ENCODE measurements around the gene ST3GAL3. TPM values are rescaled to one million over a fixed set of nuclear protein-coding genes. Genes with fewer than 3 reads are reported as not detected.

The ST3GAL3 gene
- total RNA-seq, 1 experiment from 2014 or later = 26.8 TPM

DNA sequence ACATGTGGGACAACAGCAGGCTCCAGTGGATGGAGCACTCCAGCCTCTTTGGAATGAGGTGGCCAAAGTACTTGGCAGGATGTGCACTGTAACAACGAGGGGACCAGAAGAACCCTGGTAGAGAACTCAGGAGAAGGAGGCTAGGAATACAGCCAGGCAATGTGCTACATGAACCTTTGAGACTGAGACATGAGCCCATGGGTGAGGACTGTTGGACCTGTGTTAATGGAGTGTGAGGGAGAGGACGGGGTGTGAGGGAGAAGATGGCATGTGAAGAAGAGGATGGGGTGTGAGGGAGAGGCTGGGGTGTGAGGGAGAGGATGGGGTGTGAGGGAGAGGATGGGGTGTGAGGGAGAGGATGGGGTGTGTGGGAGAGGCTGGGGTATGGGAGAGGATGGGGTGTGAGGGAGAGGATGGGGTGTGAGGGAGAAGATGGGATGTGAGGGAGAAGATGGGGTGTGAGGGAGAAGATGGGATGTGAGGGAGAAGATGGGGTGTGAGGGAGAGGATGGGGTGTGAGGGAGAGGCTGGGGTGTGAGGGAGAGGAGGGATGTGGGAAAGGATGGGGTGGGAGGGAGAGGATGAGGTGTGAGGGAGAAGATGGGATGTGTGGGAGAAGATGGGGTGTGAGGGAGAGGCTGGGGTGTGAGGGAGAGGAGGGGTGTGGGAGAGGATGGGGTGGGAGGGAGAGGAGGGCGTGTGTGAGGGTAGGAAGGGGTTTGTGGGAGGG, 164.0 kb downstream of the ST3GAL3 start:
- no peak overlapping the region for H3K4me3 ChIP-seq (ENCODE audit: low read depth, low read length, poor library complexity, severe bottlenecking)
- no peaks in the 10 kb centered on the region for H3K9me3 ChIP-seq (ENCODE audit: low read depth, low read length, poor library complexity, severe bottlenecking)
- no peaks in the 10 kb centered on the region for H3K36me3 ChIP-seq (ENCODE audit: insufficient read depth, low read length, poor library complexity, severe bottlenecking)
- DNase-seq (ENCODE audit: low spot score) = no peak
- intact Hi-C loops (cut with micrococcal nuclease; ENCODE audit: unreplicated experiment) = no loop called here
- POLR2A ChIA-PET (ENCODE audit: low non-redundant PET) = no interaction called here
- peaks cover 29% of the 10 kb centered on the region for H3K4me1 ChIP-seq (ENCODE audit: insufficient read depth, low read length, poor library complexity, severe bottlenecking)
- TF ChIP-seq, protein P1, sequence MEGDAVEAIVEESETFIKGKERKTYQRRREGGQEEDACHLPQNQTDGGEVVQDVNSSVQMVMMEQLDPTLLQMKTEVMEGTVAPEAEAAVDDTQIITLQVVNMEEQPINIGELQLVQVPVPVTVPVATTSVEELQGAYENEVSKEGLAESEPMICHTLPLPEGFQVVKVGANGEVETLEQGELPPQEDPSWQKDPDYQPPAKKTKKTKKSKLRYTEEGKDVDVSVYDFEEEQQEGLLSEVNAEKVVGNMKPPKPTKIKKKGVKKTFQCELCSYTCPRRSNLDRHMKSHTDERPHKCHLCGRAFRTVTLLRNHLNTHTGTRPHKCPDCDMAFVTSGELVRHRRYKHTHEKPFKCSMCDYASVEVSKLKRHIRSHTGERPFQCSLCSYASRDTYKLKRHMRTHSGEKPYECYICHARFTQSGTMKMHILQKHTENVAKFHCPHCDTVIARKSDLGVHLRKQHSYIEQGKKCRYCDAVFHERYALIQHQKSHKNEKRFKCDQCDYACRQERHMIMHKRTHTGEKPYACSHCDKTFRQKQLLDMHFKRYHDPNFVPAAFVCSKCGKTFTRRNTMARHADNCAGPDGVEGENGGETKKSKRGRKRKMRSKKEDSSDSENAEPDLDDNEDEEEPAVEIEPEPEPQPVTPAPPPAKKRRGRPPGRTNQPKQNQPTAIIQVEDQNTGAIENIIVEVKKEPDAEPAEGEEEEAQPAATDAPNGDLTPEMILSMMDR (conservative IDR thresholded peaks at IDR 0.05; ENCODE audit: low read depth, low read length) = no peak
- TF ChIP-seq EZH2 (IDR thresholded peaks at IDR 0.05; ENCODE audit: borderline replicate concordance, low read depth, low read length, poor library complexity, severe bottlenecking) = no peak
- H3K27ac ChIP-seq (ENCODE audit: low read depth, low read length, poor library complexity, severe bottlenecking) = no peak overlapping the region
- CTCF ChIA-PET = no interaction called here
- H3K27me3 ChIP-seq (replicated peaks; ENCODE audit: insufficient read depth, low read depth, low read length, poor library complexity) = no peaks in the 10 kb centered on the region
- BruUV-seq (replicated peaks) = no TSS peak

DNA sequence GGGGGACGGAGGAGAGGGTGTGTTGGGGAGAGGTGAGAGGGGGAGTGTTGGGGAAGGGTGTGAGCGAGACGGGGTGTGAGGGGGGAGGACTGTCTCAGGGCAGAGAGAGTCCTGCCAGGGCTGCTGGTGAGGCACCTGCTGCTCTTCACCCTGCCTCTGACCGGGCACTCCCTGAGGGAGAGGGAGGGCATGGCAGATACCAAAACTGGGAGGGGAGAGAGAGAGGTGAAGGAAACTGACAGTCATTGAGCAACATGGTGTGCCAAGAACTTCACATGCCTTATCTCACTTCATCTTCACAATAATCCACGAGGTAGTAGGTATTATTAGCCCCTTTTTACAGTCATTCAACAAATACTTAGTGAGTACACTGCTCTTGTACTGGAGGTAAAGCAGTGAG, 164.9 kb downstream of the ST3GAL3 start:
- no peak for DNase-seq (ENCODE audit: low spot score)
- no peak overlapping the region for H3K27ac ChIP-seq (ENCODE audit: low read depth, low read length, poor library complexity, severe bottlenecking)
- ChIA-PET CTCF (no interaction called here), POLR2A (ENCODE audit: low non-redundant PET) (no interaction called here)
- BruUV-seq (replicated peaks) = no TSS peak
- intact Hi-C loops (cut with micrococcal nuclease; ENCODE audit: unreplicated experiment) = no loop called here
- no peaks in the 10 kb centered on the region for H3K27me3 ChIP-seq (replicated peaks; ENCODE audit: insufficient read depth, low read depth, low read length, poor library complexity)
- no peak overlapping the region for H3K4me3 ChIP-seq (ENCODE audit: low read depth, low read length, poor library complexity, severe bottlenecking)
- no peaks in the 10 kb centered on the region for H3K36me3 ChIP-seq (ENCODE audit: insufficient read depth, low read length, poor library complexity, severe bottlenecking)
- peaks cover 29% of the 10 kb centered on the region for H3K4me1 ChIP-seq (ENCODE audit: insufficient read depth, low read length, poor library complexity, severe bottlenecking)
- no peaks in the 10 kb centered on the region for H3K9me3 ChIP-seq (ENCODE audit: low read depth, low read length, poor library complexity, severe bottlenecking)
- TF ChIP-seq, protein P1 (conservative IDR thresholded peaks at IDR 0.05; ENCODE audit: low read depth, low read length) = no peak
- no peak for TF ChIP-seq EZH2 (IDR thresholded peaks at IDR 0.05; ENCODE audit: borderline replicate concordance, low read depth, low read length, poor library complexity, severe bottlenecking)

DNA sequence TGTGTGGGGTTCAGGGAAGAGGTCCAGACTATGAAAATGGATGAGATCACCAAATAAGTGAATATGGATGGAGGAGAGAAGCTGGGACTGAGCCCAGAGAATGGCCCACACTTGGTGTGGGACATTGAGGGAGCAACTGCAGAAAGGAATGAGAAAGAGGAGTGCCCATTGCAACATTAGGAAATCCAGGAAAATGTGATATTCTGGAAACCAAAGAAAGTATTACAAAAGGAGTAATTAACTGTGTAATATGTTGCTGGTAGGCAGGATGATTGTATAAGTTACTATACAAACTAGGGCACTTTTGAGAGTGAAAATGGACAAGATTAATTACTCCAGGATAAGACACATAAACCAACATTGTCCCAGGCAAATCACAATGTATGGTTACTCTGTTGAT, 166.5 kb downstream of the ST3GAL3 start:
- peaks cover 16% of the 10 kb centered on the region for H3K4me1 ChIP-seq (ENCODE audit: insufficient read depth, low read length, poor library complexity, severe bottlenecking)
- TF ChIP-seq EZH2 (IDR thresholded peaks at IDR 0.05; ENCODE audit: borderline replicate concordance, low read depth, low read length, poor library complexity, severe bottlenecking) = no peak
- TF ChIP-seq, protein P1 (conservative IDR thresholded peaks at IDR 0.05; ENCODE audit: low read depth, low read length) = no peak
- H3K9me3 ChIP-seq (ENCODE audit: low read depth, low read length, poor library complexity, severe bottlenecking) = no peaks in the 10 kb centered on the region
- H3K27ac ChIP-seq (ENCODE audit: low read depth, low read length, poor library complexity, severe bottlenecking) = no peak overlapping the region
- no peaks in the 10 kb centered on the region for H3K36me3 ChIP-seq (ENCODE audit: insufficient read depth, low read length, poor library complexity, severe bottlenecking)
- intact Hi-C loops (cut with micrococcal nuclease; ENCODE audit: unreplicated experiment) = no loop called here
- BruUV-seq (replicated peaks) = no TSS peak
- ChIA-PET CTCF (no interaction called here), POLR2A (ENCODE audit: low non-redundant PET) (no interaction called here)
- H3K27me3 ChIP-seq (replicated peaks; ENCODE audit: insufficient read depth, low read depth, low read length, poor library complexity) = no peaks in the 10 kb centered on the region
- no peak for DNase-seq (ENCODE audit: low spot score)
- no peak overlapping the region for H3K4me3 ChIP-seq (ENCODE audit: low read depth, low read length, poor library complexity, severe bottlenecking)

Measured in A673 (cell line).